Karpas-422 (cell line): ENCODE data around the gene NPTN. TPM values are rescaled to one million over a fixed set of nuclear protein-coding genes. Genes with fewer than 3 reads are reported as not detected.

ENCODE experiments used
- DNase-seq: peaks from one replicate; pipeline ENCODE4 v3.0.0-alpha.2; 2015
- H2AFZ ChIP-seq: fragments of 200-600 bp; sonication (generic); 2 replicates; pipeline ENCODE4 v1.6.1; 2014; ENCODE audit warnings: antibody characterized with exemption, low read length, mixed read lengths
- H3K27ac ChIP-seq: fragments of 200-600 bp; sonication (generic); 2 replicates; pipeline ENCODE4 v1.5.1; 2014; ENCODE audit warnings: mild to moderate bottlenecking, low read length, moderate library complexity
- H3K27me3 ChIP-seq: fragments of 200-600 bp; sonication (generic); 2 replicates; pipeline ENCODE4 v1.6.1; 2014; ENCODE audit warnings: low read length, mixed read lengths
- H3K36me3 ChIP-seq: fragments of 200-600 bp; sonication (generic); 2 replicates; pipeline ENCODE4 v1.6.1; 2014; ENCODE audit warnings: low read length, mixed read lengths; ENCODE audit not compliant: insufficient read depth
- H3K4me1 ChIP-seq: fragments of 200-600 bp; sonication (generic); 2 replicates; pipeline ENCODE4 v1.6.1; 2014; ENCODE audit warnings: mild to moderate bottlenecking, low read length, mixed read lengths
- H3K4me2 ChIP-seq: fragments of 200-600 bp; sonication (generic); 2 replicates; pipeline ENCODE4 v1.6.1; 2014; ENCODE audit warnings: low read length, low read depth, mild to moderate bottlenecking; ENCODE audit not compliant: poor library complexity, severe bottlenecking
- H3K4me3 ChIP-seq: fragments of 200-600 bp; sonication (generic); 2 replicates; pipeline ENCODE4 v1.5.1; 2014; ENCODE audit warnings: mild to moderate bottlenecking, antibody characterized with exemption, low read length, mixed read lengths
- H3K79me2 ChIP-seq: fragments of 200-600 bp; sonication (generic); 2 replicates; pipeline ENCODE4 v1.6.1; 2014; ENCODE audit warnings: mild to moderate bottlenecking, low read length, mixed read lengths
- H3K9ac ChIP-seq: fragments of 200-600 bp; sonication (generic); 2 replicates; pipeline ENCODE4 v1.6.0; 2014; ENCODE audit warnings: low read length
- H3K9me2 ChIP-seq: fragments of 200-600 bp; sonication (generic), shearing (Covaris generic); replicated peaks from 2 replicates; pipeline ENCODE4 v1.6.0; 2014; ENCODE audit warnings: mild to moderate bottlenecking, low read length, moderate library complexity; ENCODE audit not compliant: insufficient read depth
- H3K9me3 ChIP-seq: fragments of 300-700, 200-600 bp; sonication (generic); 2 replicates; pipeline ENCODE4 v1.6.1; 2014; ENCODE audit warnings: low read length, mixed read lengths
- H4K20me1 ChIP-seq: fragments of 200-600 bp; sonication (generic); 2 replicates; pipeline ENCODE4 v1.6.1; 2014; ENCODE audit warnings: mild to moderate bottlenecking, antibody characterized with exemption, low read length, low read depth; ENCODE audit not compliant: insufficient read depth
- total RNA-seq: library from RNA; depleted of rRNA; stranded (reverse); fragments of >200 nt; shearing (Covaris generic); gene quantifications from 2 replicates; pipeline ENCODE4 v1.2.3, GENCODE V29; 2014; ENCODE audit warnings: low replicate concordance

The NPTN gene
- total RNA-seq, 1 experiment from 2014 or later = 53.6 TPM

- Histone ChIP-seq H3K9ac (no peak overlapping the region), H3K4me2 (no peak overlapping the region), H3K9me2 (no peaks in the 10 kb centered on the region), H3K36me3 (no peaks in the 10 kb centered on the region), H4K20me1 (no peaks in the 10 kb centered on the region), H2AFZ (no peak overlapping the region), H3K4me1 (no peaks in the 10 kb centered on the region), H3K27me3 (no peaks in the 10 kb centered on the region), H3K27ac (no peak overlapping the region), H3K9me3 (no peaks in the 10 kb centered on the region), H3K4me3 (no peak overlapping the region), H3K79me2 (no peaks in the 10 kb centered on the region)
- no peak for DNase-seq
Measured at GRCh38 chr15:73527598-73527997, 105.6 kb downstream of the NPTN start.

DNA sequence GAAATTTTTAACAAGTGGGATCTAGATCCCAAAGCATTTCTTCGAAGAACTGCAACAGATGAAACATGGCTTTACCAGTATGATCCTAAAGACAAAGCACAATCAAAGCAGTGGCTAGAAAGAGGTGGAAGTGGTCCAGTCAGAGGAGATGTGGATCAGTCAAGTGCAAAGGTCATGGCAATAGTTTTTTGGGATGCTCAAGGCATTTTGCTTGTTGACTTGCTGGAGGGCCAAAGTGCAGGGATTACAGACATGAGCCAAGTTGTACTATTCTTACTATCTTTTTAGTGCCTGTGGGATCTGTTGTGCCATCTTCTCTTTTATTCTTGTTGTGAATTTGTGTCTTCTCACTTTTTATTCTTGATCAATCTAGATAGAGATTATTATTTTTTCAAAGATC lies 108.3 kb downstream of the NPTN start:
- Histone ChIP-seq H3K4me1 (no peaks in the 10 kb centered on the region), H3K27ac (no peak overlapping the region), H3K36me3 (no peaks in the 10 kb centered on the region), H2AFZ (no peak overlapping the region), H3K4me3 (no peak overlapping the region), H3K9me3 (no peaks in the 10 kb centered on the region), H3K79me2 (no peaks in the 10 kb centered on the region), H3K4me2 (no peak overlapping the region), H4K20me1 (no peaks in the 10 kb centered on the region), H3K27me3 (no peaks in the 10 kb centered on the region), H3K9me2 (no peaks in the 10 kb centered on the region), H3K9ac (no peak overlapping the region)
- no peak for DNase-seq

DNA sequence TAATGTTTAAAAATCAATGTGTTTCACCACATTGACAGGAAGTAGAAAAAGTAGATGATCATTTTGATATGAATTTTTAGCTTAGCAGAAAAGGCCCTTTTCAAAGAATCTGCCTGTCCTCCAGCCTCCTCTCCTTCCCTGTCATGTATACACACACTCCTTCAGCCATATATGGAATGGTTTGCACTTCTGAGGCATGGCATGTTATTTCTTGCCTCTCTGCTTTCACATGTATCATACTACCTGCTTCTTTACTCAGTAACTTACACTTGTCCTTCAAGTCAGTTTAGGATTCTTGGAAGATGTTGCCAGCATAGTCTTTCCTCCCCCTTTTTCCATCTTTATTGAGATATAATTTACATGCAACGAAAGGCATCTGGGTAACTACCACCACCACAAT lies 111.2 kb downstream of the NPTN start:
- DNase-seq = no peak
- H3K9me2 ChIP-seq = no peaks in the 10 kb centered on the region
- no peaks in the 10 kb centered on the region for H4K20me1 ChIP-seq
- H3K9me3 ChIP-seq = no peaks in the 10 kb centered on the region
- H3K79me2 ChIP-seq = no peaks in the 10 kb centered on the region
- no peak overlapping the region for H2AFZ ChIP-seq
- H3K27ac ChIP-seq = no peak overlapping the region
- no peaks in the 10 kb centered on the region for H3K27me3 ChIP-seq
- no peak overlapping the region for H3K4me3 ChIP-seq
- H3K36me3 ChIP-seq = no peaks in the 10 kb centered on the region
- no peak overlapping the region for H3K4me2 ChIP-seq
- H3K9ac ChIP-seq = no peak overlapping the region
- no peaks in the 10 kb centered on the region for H3K4me1 ChIP-seq

- Histone ChIP-seq H3K27me3 (no peaks in the 10 kb centered on the region), H3K4me1 (no peaks in the 10 kb centered on the region), H2AFZ (no peak overlapping the region), H3K4me2 (no peak overlapping the region), H3K79me2 (no peaks in the 10 kb centered on the region), H3K4me3 (no peak overlapping the region), H3K9me2 (no peaks in the 10 kb centered on the region), H3K9me3 (no peaks in the 10 kb centered on the region), H3K36me3 (no peaks in the 10 kb centered on the region), H4K20me1 (no peaks in the 10 kb centered on the region), H3K27ac (no peak overlapping the region), H3K9ac (no peak overlapping the region)
- no peak for DNase-seq
Measured at GRCh38 chr15:73518876-73519733, 114.1 kb downstream of the NPTN start.

DNA sequence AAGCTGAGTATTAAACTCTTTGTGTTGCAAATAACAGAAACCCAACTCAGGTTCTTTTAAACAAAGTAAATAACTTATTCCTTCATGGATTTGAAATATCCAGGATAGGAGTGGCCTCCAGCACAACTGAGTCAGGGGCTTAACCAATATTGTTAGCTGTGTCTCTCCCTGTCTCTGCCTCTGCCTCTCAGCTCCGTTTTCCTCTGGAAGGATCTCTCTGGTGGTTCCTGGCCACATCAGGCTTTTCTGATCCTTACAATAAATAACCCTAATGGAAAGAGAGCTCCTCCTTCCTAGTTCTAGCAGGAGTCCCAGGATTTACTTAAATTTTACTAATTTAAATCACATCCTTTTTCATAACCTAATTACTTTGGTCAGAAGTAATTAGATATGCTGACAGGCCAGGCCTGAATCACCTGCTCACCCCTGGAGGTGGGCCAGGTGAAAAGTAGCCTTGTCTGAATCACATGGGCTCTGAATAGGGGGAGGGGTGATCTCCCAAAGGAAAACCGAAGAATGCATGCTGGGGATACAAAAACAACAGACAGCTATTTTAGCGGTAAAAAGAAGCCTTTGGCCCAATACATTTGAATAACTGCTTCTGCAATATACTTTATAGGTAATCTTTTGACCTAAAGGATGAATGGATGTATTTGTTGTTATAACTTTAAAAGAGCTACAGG lies 114.9 kb downstream of the NPTN start:
- Histone ChIP-seq H3K4me1 (no peaks in the 10 kb centered on the region), H3K9ac (no peak overlapping the region), H3K36me3 (no peaks in the 10 kb centered on the region), H3K4me3 (no peak overlapping the region), H3K27ac (no peak overlapping the region), H3K27me3 (no peaks in the 10 kb centered on the region), H3K9me3 (no peaks in the 10 kb centered on the region), H3K4me2 (no peak overlapping the region), H3K9me2 (no peaks in the 10 kb centered on the region), H4K20me1 (no peaks in the 10 kb centered on the region), H3K79me2 (no peaks in the 10 kb centered on the region), H2AFZ (no peak overlapping the region)
- no peak for DNase-seq

- no peak overlapping the region for H2AFZ ChIP-seq
- H3K79me2 ChIP-seq = no peaks in the 10 kb centered on the region
- no peaks in the 10 kb centered on the region for H3K27me3 ChIP-seq
- H3K9me3 ChIP-seq = no peaks in the 10 kb centered on the region
- DNase-seq = no peak
- no peak overlapping the region for H3K27ac ChIP-seq
- no peak overlapping the region for H3K9ac ChIP-seq
- no peaks in the 10 kb centered on the region for H4K20me1 ChIP-seq
- no peaks in the 10 kb centered on the region for H3K9me2 ChIP-seq
- H3K4me3 ChIP-seq = no peak overlapping the region
- H3K4me2 ChIP-seq = no peak overlapping the region
- H3K36me3 ChIP-seq = no peaks in the 10 kb centered on the region
- H3K4me1 ChIP-seq = no peaks in the 10 kb centered on the region
Measured at GRCh38 chr15:73517566-73517965, 115.6 kb downstream of the NPTN start.

DNA sequence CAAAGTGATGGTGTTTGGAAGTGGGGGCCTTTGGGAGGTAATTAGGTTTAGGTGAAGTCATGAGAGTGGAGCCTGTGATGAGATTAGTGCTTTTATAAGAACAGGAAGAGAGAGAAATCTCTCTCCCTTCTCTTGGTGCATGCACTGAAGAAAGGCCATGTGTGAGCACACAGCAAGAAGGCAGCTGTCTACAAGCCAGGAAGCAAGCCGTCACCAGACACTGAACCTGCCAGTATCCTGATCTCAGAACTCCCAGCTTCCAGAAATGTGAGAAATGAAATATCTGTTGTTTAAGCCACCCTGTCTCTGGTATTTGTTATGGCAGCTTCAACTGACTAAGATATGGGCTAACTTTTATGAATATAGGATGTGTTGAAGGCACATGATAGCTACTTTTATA lies 117.7 kb downstream of the NPTN start:
- H3K36me3 ChIP-seq = no peaks in the 10 kb centered on the region
- H3K27me3 ChIP-seq = no peaks in the 10 kb centered on the region
- no peak overlapping the region for H3K9ac ChIP-seq
- H2AFZ ChIP-seq = no peak overlapping the region
- H3K9me2 ChIP-seq = no peaks in the 10 kb centered on the region
- no peak for DNase-seq
- H3K27ac ChIP-seq = no peak overlapping the region
- H3K4me2 ChIP-seq = no peak overlapping the region
- H3K9me3 ChIP-seq = no peaks in the 10 kb centered on the region
- no peak overlapping the region for H3K4me3 ChIP-seq
- H3K79me2 ChIP-seq = no peaks in the 10 kb centered on the region
- H3K4me1 ChIP-seq = no peaks in the 10 kb centered on the region
- no peaks in the 10 kb centered on the region for H4K20me1 ChIP-seq
